HG03064 (cell line): ENCODE results near the gene SORCS2.

Source experiments
- ATAC-seq: cut with Tn5 transposase; IDR thresholded peaks from one replicate; pipeline ENCODE4 v1.9.1; 2021; ENCODE audit warnings: low read depth; ENCODE audit not compliant: unreplicated experiment

Gene SORCS2

DNA sequence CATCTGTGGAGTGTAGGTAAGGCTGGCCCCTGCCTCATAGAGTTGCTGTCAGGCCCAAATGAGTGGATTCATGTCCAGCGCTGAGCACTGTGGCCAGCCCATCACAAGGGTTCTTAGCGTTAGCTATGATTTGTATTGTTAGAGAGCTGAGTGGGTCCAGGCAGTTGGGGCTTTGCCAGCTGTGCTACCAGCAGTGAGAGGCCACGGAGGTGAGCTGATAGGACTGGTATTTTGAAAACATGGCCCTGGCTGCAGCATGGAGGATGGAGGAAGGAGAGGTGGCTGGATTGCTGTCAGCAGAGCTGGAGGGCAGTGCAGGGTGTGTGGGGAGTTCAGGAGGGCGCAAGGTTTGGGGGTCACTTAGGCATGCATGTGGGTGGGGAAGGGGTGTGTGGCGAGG is 172.6 kb downstream of the SORCS2 start:
- no peak for ATAC-seq

DNA sequence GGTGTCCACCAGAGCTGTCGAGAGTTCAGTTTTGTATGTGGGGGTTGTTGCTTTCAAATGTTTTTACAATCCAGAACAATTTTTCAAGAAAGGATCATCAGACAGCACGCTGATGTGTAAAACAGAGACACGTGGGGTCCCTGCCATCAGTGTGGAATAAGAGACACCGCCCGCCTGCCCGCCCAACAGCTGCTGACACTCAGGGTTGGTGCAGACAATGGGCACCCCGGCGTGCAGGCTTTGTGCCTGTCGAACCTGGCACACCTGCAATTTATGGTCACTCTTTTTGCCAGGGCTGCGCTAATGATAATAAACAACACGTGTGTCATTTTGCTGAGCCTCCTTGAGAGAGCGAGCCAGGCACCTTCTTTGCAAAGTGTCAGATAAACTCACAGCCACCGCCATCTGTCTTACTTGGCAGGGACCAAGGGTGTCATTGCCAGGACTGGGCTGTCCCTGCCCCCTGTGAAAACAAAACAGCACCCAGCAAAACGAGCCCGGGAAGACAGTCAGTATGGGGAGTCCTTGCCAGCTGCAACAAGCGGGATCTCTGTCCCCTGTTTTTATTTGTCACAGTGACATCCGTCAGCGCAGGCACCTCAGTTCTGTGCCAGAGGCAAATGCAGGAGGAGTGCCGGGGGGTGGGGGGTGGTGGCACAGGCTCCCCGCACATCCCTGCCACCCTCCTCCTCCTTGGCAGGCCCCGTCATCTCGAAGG is 173.3 kb downstream of the SORCS2 start:
- no peak for ATAC-seq

DNA sequence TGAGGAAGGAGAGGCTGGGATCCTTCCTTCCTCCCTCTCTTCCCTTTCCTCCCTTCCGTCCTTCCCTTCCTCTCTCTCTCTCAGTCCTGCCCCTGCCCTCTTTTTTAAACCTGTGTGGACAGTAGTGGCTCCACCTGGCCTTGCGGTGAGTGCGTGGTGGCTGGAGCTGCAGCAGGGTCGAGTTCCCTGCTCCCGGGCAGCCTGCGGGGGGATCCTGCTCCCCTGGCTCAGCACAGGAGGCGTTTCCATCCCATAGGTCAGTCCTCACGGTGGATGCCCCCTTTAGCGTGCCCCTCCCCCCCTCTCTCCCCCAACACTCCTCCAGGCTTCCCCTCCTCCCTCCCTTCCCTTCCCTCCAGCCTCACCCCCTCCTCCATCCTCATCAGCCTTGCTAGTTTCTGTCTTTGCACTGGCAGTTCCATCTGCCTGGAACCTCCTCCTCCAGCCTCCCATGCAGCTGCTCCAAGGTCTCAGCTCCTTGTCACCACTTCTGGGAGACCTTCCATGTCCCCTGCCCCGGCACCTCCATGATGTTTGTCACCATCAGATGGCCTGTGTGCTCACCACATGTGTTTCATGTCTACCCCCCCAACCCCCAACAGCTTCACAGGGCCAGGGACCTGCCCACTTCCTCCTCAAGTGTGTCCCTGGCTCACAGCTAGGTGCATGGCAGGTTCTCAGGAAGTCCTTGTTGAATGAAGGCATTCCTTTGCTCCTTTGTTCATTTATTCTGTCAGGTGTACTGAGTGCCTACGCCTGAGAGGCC is 174.0 kb downstream of the SORCS2 start:
- ATAC-seq, result no peak

DNA sequence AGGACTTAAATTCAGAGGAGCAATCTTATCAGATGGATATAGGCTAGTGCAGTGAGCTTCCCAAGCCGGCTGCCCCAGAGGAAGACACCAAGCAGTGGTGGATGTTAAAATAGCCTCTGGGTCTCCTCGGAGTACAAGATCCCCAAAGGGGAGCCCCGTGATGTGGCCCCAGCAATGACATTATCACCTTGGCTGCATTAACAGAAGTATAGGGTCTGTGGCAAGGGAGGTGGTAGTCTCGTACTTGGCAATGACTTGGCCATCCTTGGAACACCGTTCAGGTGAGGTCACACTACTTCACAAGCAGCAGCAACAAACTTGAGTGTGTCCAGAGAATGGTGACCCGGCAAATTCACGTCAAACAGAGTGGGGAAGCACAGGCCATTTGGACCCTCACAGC is 174.6 kb downstream of the SORCS2 start:
- ATAC-seq, result no peak

DNA sequence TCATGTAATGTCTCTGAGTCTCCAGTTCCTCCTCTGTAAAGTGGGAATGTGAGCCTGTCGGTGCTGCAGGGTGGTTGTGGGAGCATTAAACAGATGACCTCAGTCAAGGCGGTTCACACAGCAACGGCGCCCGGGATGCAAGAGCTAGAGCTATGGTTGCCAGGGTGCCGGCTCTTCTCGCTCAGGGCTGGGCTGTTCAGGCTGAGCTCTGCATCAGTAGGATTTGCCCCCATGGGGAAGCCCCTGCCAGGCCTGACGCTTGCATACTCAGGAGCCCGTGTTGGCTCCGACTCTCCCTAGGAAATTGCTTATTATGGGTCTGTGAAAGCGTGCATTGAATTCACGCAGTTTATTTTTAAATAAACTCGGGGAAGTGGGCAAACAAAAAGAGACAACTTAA is 175.1 kb downstream of the SORCS2 start:
- ATAC-seq, result no peak

DNA sequence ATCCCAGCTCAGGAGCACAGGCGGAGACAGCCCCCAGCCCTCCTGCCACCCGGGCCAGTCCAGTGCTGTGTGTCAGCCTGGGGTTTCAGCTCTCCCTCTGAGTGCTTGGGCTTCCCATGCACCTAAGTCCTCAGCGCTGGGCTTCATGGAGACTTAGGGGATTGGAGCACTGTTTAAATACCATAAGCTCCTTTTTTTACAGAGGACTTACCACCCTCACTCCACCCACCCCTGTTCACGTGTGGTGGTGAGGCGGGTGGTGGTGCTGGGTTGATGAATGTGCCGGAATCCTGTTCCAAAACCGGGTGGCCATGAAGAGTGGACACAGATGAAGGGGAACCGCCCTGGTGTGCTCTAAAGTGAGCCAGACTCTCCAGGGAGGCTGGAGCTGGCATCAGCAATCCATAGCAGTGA is 175.5 kb downstream of the SORCS2 start:
- ATAC-seq, result no peak

GRCh38 chr4:7368296-7368695 is 176.0 kb downstream of the SORCS2 start:
- ATAC-seq, result no peak

- no peak for ATAC-seq
Observed at GRCh38 chr4:7369511-7369910, 177.2 kb downstream of the SORCS2 start.

DNA sequence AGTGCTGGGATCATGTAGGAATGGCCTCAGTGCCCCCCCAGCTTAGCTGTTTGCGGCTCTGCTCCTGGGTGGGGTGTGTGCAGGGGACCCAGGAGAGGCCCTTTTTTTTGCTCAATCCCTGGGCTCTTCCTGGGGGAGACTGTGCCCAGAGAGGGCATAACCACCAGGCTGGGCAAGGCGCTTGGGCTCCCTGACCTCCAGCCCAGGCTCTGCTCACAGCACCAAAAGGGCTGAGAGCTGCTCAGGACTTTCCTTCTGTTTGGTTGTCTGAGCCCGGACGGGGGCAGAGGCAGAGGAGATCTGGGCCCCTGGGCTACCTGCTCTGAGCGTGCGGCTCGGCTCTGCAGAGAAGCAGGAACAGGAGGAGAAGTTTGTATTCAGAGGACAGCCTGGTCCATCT is 177.7 kb downstream of the SORCS2 start:
- no peak for ATAC-seq

- ATAC-seq, result no peak
Observed at GRCh38 chr4:7371210-7371941, 179.0 kb downstream of the SORCS2 start.

DNA sequence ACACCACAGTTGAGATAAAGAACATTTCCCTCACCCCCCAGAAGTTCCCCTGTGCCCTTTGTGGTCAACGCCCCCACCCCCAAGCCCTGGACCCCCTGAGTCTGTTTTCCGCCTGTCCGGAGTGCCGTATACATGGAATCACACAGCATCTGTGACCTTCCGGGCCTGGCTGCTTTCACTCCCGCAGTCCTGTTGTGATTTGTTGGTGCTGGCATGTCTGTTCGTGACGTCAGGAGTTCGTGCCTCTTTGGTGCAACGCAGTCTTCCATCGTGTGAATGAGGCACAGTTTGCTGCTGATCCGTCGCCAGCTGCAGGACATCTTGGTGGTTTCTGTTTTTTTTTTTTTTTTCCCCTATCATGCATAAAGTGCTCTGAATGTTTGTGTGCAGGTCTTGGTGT is 180.3 kb downstream of the SORCS2 start:
- no peak for ATAC-seq

- no peak for ATAC-seq
Observed at GRCh38 chr4:7374571-7374970, 182.2 kb downstream of the SORCS2 start.

- ATAC-seq, result no peak
Observed at GRCh38 chr4:7375427-7375826, 183.1 kb downstream of the SORCS2 start.

DNA sequence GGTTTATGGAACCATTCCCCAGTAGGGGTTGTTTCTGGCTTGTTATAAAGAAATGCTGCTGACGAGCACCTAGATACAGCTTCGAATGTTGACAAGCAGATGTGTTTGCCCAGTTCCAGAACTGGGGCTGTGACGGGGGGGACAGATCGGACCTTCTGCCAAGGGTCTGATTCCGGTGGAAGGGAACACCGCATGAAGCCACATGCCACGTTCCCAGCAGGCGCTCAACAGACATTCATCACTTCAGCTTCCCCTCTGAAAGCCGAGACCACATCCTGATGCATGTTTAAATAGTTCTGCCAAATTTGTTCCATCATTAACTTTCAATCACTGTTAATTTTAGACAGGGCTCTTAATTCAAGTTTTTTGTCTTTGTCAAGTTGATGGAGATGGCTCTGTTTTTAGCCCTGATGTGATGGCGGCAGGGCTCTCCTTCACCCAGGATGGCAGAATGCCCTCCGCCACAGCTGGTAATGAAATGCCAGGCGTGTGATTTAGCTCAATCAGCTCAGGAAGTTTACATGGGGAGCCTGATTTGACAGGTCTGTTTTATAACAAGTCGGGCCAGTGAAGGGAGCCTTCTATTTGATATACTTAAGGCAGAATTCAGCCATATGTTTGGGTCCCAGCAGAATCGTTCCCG is 185.0 kb downstream of the SORCS2 start:
- ATAC-seq, result no peak

- no peak for ATAC-seq
Observed at GRCh38 chr4:7379186-7379585, 186.8 kb downstream of the SORCS2 start.

GRCh38 chr4:7379719-7380118 is 187.4 kb downstream of the SORCS2 start:
- ATAC-seq, result no peak

GRCh38 chr4:7381221-7381889 is 189.0 kb downstream of the SORCS2 start:
- ATAC-seq, result no peak

- ATAC-seq, result no peak
Observed at GRCh38 chr4:7381890-7382633, 189.7 kb downstream of the SORCS2 start.

- no peak for ATAC-seq
Observed at GRCh38 chr4:7382634-7383014, 190.3 kb downstream of the SORCS2 start.

GRCh38 chr4:7383266-7383665 is 190.9 kb downstream of the SORCS2 start:
- no peak for ATAC-seq
